Amygdala (tissue), 56 donors: ENCODE measurements around the gene ARHGEF16.

Experiments used
- DNase-seq, 56 donors: peaks; one replicate each; lab custom pipeline; 2025; lab: John Stamatoyannopoulos, UW

The ARHGEF16 gene

GRCh38 chr1:3465091-3465934, 10.8 kb downstream of the ARHGEF16 start:
- DNase-seq, result no peak

- no peak for DNase-seq
Observed at GRCh38 chr1:3465935-3466321, 11.5 kb downstream of the ARHGEF16 start.

GRCh38 chr1:3466366-3467075, 12.1 kb downstream of the ARHGEF16 start:
- no peak for DNase-seq

- no peak for DNase-seq
Observed at GRCh38 chr1:3467096-3468036, 12.9 kb downstream of the ARHGEF16 start.

GRCh38 chr1:3468236-3469103, 14.0 kb downstream of the ARHGEF16 start:
- DNase-seq, result no peak

GRCh38 chr1:3469104-3469848, 14.8 kb downstream of the ARHGEF16 start:
- DNase-seq, result no peak

- peak in 1 of 56 donors; percentile 74 for DNase-seq
Observed at GRCh38 chr1:3469849-3470649, 15.6 kb downstream of the ARHGEF16 start.

- DNase-seq, result peak in 2 of 56 donors; percentile 17 to 75
Observed at GRCh38 chr1:3470650-3471355, 16.3 kb downstream of the ARHGEF16 start.

GRCh38 chr1:3471356-3472087, 17.1 kb downstream of the ARHGEF16 start:
- peak in 17 of 56 donors; percentile 4 to 57 (median 30) for DNase-seq

- DNase-seq, result no peak
Observed at GRCh38 chr1:3472088-3472850, 17.8 kb downstream of the ARHGEF16 start.

- DNase-seq, result no peak
Observed at GRCh38 chr1:3472906-3473305, 18.4 kb downstream of the ARHGEF16 start.

- DNase-seq, result peak in 4 of 56 donors; percentile 20 to 42 (median 28)
Observed at GRCh38 chr1:3473381-3473844, 18.9 kb downstream of the ARHGEF16 start.

GRCh38 chr1:3474016-3474415, 19.6 kb downstream of the ARHGEF16 start:
- DNase-seq, result no peak

- no peak for DNase-seq
Observed at GRCh38 chr1:3474421-3474820, 20.0 kb downstream of the ARHGEF16 start.

- no peak for DNase-seq
Observed at GRCh38 chr1:3475839-3476573, 21.5 kb downstream of the ARHGEF16 start.
